ENCODE results near the gene SLC9A9.

The SLC9A9 gene

GRCh38 chr3:143343031-143343430 is 505.2 kb downstream of the SLC9A9 start:
- intact Hi-C loops (cut with micrococcal nuclease) = no loop called here
- no peaks in the 10 kb centered on the region for H3K36me3 Mint-ChIP-seq (ENCODE audit: low read depth)
- H3K27me3 Mint-ChIP-seq = no peaks in the 10 kb centered on the region
- no peak overlapping the region for H3K4me3 Mint-ChIP-seq
- H3K27ac Mint-ChIP-seq = no peak overlapping the region
- peaks cover 8% of the 10 kb centered on the region for H3K4me1 Mint-ChIP-seq (ENCODE audit: low read depth)
- peaks cover 11% of the 10 kb centered on the region for H3K9me3 Mint-ChIP-seq

GRCh38 chr3:143339451-143339850 is 508.8 kb downstream of the SLC9A9 start:
- no peak overlapping the region for H3K4me3 Mint-ChIP-seq
- no peaks in the 10 kb centered on the region for H3K4me1 Mint-ChIP-seq (ENCODE audit: low read depth)
- no peak overlapping the region for H3K27ac Mint-ChIP-seq
- no peaks in the 10 kb centered on the region for H3K36me3 Mint-ChIP-seq (ENCODE audit: low read depth)
- intact Hi-C loops (cut with micrococcal nuclease) = no loop called here
- H3K27me3 Mint-ChIP-seq = no peaks in the 10 kb centered on the region
- peaks cover 8% of the 10 kb centered on the region for H3K9me3 Mint-ChIP-seq

GRCh38 chr3:143337387-143337786 is 510.9 kb downstream of the SLC9A9 start:
- Mint-ChIP-seq H3K27ac (no peak overlapping the region), H3K27me3 (no peaks in the 10 kb centered on the region), H3K9me3 (peaks cover 8% of the 10 kb centered on the region), H3K4me1 (ENCODE audit: low read depth) (no peaks in the 10 kb centered on the region), H3K36me3 (ENCODE audit: low read depth) (no peaks in the 10 kb centered on the region), H3K4me3 (no peak overlapping the region)
- intact Hi-C loops (cut with micrococcal nuclease) = no loop called here

GRCh38 chr3:143334231-143334630 is 514.0 kb downstream of the SLC9A9 start:
- intact Hi-C loops (cut with micrococcal nuclease) = no loop called here
- Mint-ChIP-seq H3K4me1 (ENCODE audit: low read depth) (peaks cover 10% of the 10 kb centered on the region), H3K27ac (no peak overlapping the region), H3K36me3 (ENCODE audit: low read depth) (no peaks in the 10 kb centered on the region), H3K27me3 (peaks cover 14% of the 10 kb centered on the region), H3K9me3 (peaks cover 8% of the 10 kb centered on the region), H3K4me3 (no peak overlapping the region)

- peaks cover 8% of the 10 kb centered on the region for H3K9me3 Mint-ChIP-seq
- no peak overlapping the region for H3K4me3 Mint-ChIP-seq
- H3K27me3 Mint-ChIP-seq = peaks cover 16% of the 10 kb centered on the region
- intact Hi-C loops (cut with micrococcal nuclease) = no loop called here
- H3K36me3 Mint-ChIP-seq (ENCODE audit: low read depth) = no peaks in the 10 kb centered on the region
- peaks cover 11% of the 10 kb centered on the region for H3K4me1 Mint-ChIP-seq (ENCODE audit: low read depth)
- H3K27ac Mint-ChIP-seq = no peak overlapping the region
Measured at GRCh38 chr3:143333367-143333766, 514.9 kb downstream of the SLC9A9 start.

GRCh38 chr3:143332026-143332425 is 516.2 kb downstream of the SLC9A9 start:
- intact Hi-C loops (cut with micrococcal nuclease) = no loop called here
- no peak overlapping the region for H3K27ac Mint-ChIP-seq
- no peaks in the 10 kb centered on the region for H3K36me3 Mint-ChIP-seq (ENCODE audit: low read depth)
- H3K4me3 Mint-ChIP-seq = no peak overlapping the region
- H3K9me3 Mint-ChIP-seq = peaks cover 16% of the 10 kb centered on the region
- peaks cover 16% of the 10 kb centered on the region for H3K27me3 Mint-ChIP-seq
- peaks cover 19% of the 10 kb centered on the region for H3K4me1 Mint-ChIP-seq (ENCODE audit: low read depth)

- intact Hi-C loops (cut with micrococcal nuclease) = no loop called here
- peaks cover 25% of the 10 kb centered on the region for H3K4me1 Mint-ChIP-seq (ENCODE audit: low read depth)
- no peaks in the 10 kb centered on the region for H3K36me3 Mint-ChIP-seq (ENCODE audit: low read depth)
- peaks cover 21% of the 10 kb centered on the region for H3K9me3 Mint-ChIP-seq
- H3K27me3 Mint-ChIP-seq = peaks cover 16% of the 10 kb centered on the region
- H3K4me3 Mint-ChIP-seq = no peak overlapping the region
- H3K27ac Mint-ChIP-seq = no peak overlapping the region
Measured at GRCh38 chr3:143331350-143331749, 516.9 kb downstream of the SLC9A9 start.

GRCh38 chr3:143330296-143330868 is 517.9 kb downstream of the SLC9A9 start:
- Mint-ChIP-seq H3K36me3 (ENCODE audit: low read depth) (no peaks in the 10 kb centered on the region), H3K4me1 (ENCODE audit: low read depth) (peaks cover 31% of the 10 kb centered on the region), H3K27ac (no peak overlapping the region), H3K4me3 (no peak overlapping the region), H3K27me3 (peaks cover 16% of the 10 kb centered on the region), H3K9me3 (peaks cover 16% of the 10 kb centered on the region)
- intact Hi-C loops (cut with micrococcal nuclease) = no loop called here

GRCh38 chr3:143329567-143330211 is 518.6 kb downstream of the SLC9A9 start:
- intact Hi-C loops (cut with micrococcal nuclease) = loop anchor here (10.0 kb wide), 1 partner anchor 195 kb away; no protein-coding TSS in a partner anchor
- Mint-ChIP-seq H3K27ac (no peak overlapping the region), H3K4me3 (no peak overlapping the region), H3K27me3 (peaks cover 16% of the 10 kb centered on the region), H3K4me1 (ENCODE audit: low read depth) (peaks cover 38% of the 10 kb centered on the region), H3K9me3 (peaks cover 13% of the 10 kb centered on the region), H3K36me3 (ENCODE audit: low read depth) (no peaks in the 10 kb centered on the region)

- no peaks in the 10 kb centered on the region for H3K36me3 Mint-ChIP-seq (ENCODE audit: low read depth)
- intact Hi-C loops (cut with micrococcal nuclease) = loop anchor here (10.0 kb wide), 1 partner anchor 194 kb away; no protein-coding TSS in a partner anchor
- no peak overlapping the region for H3K4me3 Mint-ChIP-seq
- H3K27ac Mint-ChIP-seq = no peak overlapping the region
- H3K27me3 Mint-ChIP-seq = peaks cover 16% of the 10 kb centered on the region
- peaks cover 48% of the 10 kb centered on the region for H3K4me1 Mint-ChIP-seq (ENCODE audit: low read depth)
- peaks cover 13% of the 10 kb centered on the region for H3K9me3 Mint-ChIP-seq
Measured at GRCh38 chr3:143328451-143328850, 519.8 kb downstream of the SLC9A9 start.

GRCh38 chr3:143326983-143327778 is 521.1 kb downstream of the SLC9A9 start:
- intact Hi-C loops (cut with micrococcal nuclease) = loop anchor here (10.0 kb wide), 1 partner anchor 192 kb away; no protein-coding TSS in a partner anchor
- H3K27me3 Mint-ChIP-seq = peaks cover 16% of the 10 kb centered on the region
- no peak overlapping the region for H3K27ac Mint-ChIP-seq
- peaks cover 51% of the 10 kb centered on the region for H3K4me1 Mint-ChIP-seq (ENCODE audit: low read depth)
- peaks cover 9% of the 10 kb centered on the region for H3K36me3 Mint-ChIP-seq (ENCODE audit: low read depth)
- no peak overlapping the region for H3K4me3 Mint-ChIP-seq
- H3K9me3 Mint-ChIP-seq = peaks cover 13% of the 10 kb centered on the region

GRCh38 chr3:143321058-143321769 is 527.1 kb downstream of the SLC9A9 start:
- Mint-ChIP-seq H3K4me3 (no peak overlapping the region), H3K9me3 (no peaks in the 10 kb centered on the region), H3K36me3 (ENCODE audit: low read depth) (peaks cover 9% of the 10 kb centered on the region), H3K27ac (no peak overlapping the region), H3K27me3 (no peaks in the 10 kb centered on the region), H3K4me1 (ENCODE audit: low read depth) (peaks cover 24% of the 10 kb centered on the region)
- intact Hi-C loops (cut with micrococcal nuclease) = loop anchor here (10.0 kb wide), 1 partner anchor 186 kb away; no protein-coding TSS in a partner anchor

GRCh38 chr3:143315766-143316165 is 532.5 kb downstream of the SLC9A9 start:
- H3K36me3 Mint-ChIP-seq (ENCODE audit: low read depth) = no peaks in the 10 kb centered on the region
- H3K9me3 Mint-ChIP-seq = no peaks in the 10 kb centered on the region
- no peaks in the 10 kb centered on the region for H3K27me3 Mint-ChIP-seq
- no peak overlapping the region for H3K4me3 Mint-ChIP-seq
- intact Hi-C loops (cut with micrococcal nuclease) = no loop called here
- no peak overlapping the region for H3K27ac Mint-ChIP-seq
- peaks cover 7% of the 10 kb centered on the region for H3K4me1 Mint-ChIP-seq (ENCODE audit: low read depth)
